Stimulated activated CD8-positive, alpha-beta memory T cell treated with anti-CD3 and anti-CD28 coated beads, Interleukin-7, amount 100 ng/mL, for 1 hour (primary cell): Measurements from ENCODE around the gene MARK3.

Experiments
- DNase-seq, 2 donors: peaks; one replicate each; pipeline ENCODE4 v3.0.0-alpha.2; 2020; ENCODE audit warnings: low read depth in 2 of 2

Gene MARK3

DNA sequence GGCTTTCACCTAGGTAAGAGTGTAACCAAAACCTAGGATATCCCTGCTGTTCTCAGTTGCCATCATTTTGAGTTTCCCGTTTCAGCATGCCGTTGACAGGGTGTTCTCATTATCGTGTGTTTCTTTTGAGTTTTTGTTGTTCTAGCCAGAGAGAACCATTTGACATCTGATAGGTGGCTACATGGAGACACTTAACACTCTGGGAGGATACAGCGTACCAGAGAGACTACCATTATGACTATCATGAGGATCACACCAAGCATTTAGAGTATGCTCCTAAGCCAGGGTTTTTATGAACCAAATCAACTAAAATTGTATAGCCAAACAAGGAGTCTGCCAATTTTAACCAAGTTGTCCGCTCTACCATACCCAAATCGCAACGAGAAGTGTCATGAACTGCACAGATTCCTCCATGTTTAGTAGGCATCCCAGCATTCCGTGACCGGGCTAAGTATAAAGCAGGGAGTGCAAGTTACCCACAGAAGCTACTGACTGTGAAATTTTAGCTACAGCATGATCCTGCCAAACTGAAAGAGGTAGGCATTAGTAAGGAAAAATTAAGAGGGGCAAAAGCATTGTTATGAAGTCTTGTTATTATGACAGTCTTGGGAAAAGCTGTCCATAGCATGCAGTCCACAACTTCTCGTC is 48.8 kb downstream of the MARK3 start:
- no peak for DNase-seq

DNA sequence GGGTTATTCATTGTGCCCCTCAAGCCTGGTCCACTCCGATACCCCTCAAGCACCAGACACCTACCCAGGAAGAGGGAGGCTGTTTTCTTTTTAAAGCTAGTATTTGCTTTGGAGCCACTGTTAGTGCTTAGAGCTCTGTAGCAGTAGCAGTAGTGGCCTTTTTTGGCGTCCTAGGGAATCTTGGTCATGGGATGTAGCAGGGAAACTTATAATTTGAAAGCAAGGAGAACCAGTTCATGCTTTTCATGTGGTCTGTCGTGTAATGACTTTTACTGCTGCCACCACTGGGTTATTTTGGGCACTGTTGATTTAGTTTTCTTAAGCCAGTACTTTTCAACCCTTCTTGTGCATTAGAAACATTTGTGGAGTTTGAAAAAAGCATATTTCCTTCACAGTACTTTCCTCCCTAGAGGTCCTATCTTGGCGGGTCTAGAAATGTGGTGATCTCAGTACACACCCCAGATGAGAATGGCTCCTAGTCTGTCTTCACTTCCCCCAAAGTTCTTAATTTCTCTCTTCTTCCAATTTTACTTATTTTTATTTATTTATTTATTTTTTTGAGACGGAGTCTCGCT is 49.7 kb downstream of the MARK3 start:
- DNase-seq, result no peak

DNA sequence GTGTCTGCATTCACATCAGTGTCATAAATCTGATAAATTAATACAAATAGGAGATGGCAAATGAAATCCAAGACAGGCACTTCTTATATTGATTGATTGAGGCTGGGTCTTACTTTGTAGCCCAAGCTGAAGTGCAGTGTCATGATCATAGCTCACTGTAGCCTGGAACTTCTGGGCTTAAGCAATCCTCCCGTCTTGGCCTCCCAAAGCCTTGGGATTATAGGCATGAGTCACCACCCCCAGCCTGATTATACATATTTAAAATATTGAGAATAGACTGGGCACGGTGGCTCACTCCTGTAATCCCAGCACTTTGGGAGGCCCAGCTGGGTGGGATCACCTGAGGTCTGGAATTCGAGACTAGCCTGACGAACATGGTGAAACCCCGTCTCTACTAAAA is 51.3 kb downstream of the MARK3 start:
- DNase-seq, result no peak

DNA sequence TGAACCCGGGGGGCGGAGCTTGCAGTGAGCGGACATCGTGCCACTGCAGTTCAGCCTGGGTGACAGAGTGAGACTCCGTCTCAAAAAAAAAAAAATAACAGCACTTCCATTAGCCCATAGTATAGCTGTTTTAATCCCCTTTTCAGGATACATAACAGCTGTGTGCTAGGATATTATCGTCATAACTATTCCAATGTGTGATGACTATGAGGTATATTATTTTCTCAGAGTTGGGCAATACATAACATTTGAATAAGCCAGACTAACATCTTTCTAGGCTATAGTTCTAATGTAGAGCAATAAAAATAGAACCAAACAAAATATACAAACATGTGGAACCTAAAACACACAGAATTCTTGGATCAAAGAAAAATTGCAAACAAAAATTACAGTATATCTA is 57.1 kb downstream of the MARK3 start:
- DNase-seq, result no peak

DNA sequence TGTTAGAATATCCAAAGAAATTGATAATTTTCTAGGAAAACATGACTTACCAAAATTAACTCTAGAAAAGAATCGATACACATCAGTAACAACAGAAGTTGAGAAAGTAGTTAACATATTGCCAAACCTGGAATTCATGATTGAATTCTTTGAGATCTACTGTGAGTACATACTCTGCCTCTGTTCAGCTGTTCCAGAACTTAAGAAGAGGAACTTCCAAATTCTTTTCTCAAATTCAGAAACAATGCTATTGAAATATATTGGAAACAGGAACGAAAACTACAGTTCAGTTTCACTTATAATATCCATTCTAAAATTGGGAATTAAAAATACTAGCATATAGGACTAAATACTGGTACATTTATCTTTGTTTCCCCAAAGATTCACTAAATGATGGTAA is 57.9 kb downstream of the MARK3 start:
- DNase-seq, result no peak

DNA sequence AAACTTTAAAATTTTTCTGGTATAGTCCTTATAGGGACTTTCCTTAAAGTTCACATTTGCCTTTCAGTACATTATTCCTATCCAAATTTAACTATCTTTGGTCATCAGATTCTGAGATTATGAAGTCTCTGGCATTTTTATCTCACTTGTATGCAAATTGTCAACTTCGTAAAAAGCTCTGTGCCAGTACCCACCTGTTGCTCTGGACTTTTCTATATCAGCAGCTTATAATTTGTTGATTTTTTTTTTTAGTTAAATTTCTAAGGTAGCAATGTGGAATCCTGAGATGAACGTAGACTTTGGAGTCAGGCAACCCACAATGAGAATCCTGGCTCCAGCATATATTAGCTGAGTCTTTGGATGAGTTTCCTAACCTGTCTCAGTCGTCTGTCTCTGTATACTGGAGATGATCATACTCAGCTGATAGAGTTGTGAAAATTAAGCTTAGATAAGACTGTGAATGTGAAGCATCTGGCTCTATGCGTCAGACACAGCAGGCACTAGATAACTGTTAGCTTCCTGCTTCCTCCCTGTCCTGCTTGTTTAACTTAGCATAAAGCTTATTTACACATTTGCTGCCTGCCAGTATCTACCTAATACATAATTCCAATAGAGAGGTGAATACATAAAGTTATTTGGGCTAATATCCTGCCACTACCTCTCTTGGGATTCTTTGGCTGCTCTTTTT is 59.8 kb downstream of the MARK3 start:
- DNase-seq, result no peak

DNA sequence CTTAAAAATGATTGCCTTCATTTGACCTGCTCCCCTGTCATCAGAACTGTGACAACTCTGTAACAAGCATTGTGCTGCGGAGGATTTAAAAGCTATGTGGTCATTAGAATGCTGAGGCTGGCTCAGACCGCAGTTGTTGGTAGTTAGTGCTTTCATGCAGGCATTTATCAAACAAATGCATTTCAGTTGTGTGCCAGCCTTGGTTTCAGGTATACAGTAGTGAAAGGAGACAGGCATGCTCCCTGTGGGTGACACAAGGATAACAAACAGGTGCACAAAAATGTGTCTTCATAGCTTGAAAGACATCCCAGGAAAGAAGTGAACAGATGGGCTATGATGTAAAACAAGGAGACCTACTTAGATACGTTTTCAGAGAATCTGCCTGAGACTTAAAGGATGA is 60.6 kb downstream of the MARK3 start:
- no peak for DNase-seq

DNA sequence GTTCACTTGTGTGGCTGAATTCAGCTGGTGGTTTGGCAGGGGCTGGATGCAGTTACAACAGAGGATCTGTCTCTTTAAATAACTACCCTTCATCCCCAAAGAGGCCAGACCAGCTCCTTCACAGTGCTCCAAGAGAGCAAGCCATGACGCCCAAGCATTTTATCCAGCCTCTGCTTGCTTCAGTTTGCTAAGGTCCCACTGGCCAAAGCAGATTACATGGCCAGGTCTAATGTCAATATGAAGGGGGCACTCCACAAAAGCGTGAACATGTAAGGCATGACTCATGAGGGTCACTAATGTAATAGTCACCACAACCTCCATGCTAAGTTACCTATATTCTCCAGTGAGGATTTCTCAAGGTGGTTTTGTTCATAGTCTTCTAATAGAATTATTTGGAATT is 62.9 kb downstream of the MARK3 start:
- DNase-seq, result no peak

DNA sequence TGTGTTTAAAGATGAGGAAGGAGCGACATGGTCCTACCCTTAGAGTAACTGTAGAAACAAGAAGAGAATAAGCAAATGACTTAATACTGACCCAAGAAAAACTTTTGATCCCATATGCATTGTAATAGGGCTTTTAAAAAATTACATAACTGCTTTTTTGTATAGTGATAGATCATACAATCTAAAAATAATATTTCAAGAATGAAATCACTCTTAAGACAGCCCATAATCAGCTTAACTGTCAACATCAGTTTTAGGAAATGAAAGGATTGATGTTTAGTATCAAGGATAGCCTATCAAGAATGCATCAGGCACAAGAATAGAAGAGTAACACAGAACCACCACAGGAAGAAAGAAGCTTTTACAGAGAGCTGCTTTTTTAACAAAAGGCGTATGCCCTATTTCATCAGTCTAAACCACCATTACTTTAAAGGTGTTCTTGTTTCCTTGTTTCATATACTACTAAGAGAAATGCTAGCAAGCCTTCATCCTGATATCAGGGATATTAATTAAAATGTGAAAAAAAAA is 64.5 kb downstream of the MARK3 start:
- no peak for DNase-seq

DNA sequence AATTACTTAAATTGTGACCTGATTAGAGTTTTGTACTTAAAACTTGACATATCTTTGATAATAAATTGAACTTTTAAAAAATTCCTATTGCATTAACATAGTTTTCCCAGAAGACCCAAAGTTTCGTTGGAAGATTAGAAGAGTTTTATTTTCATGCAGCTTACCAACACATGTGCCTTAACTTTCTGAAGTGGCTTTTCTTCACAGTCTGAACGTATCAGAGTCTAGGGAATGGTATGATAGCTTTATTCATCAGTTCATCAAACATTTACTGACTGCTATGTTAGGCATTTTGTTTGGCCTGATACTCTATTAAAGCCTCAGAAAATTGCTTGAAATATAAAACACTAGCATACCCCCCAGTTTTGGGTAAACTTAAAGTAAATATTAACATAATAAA is 65.2 kb downstream of the MARK3 start:
- DNase-seq, result no peak

DNA sequence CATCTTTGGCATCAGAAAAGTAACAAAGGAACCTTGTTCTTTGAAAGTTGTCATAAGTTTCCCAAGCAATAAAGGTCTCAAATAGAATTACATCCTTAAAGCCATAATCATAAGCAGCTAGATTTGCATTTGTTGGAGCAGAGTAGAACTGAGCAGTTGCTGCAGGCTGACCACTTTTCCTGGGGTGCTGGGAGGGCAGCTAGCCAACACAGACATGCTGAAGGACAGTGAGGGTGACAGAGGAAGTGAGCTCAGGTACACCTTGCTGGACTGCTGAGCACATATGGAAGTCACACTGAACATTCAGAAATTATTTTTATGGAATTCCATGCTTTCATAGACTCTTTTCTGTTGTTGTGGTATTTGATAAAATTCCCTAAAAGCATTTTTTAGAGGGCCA is 66.2 kb downstream of the MARK3 start:
- DNase-seq, result no peak

DNA sequence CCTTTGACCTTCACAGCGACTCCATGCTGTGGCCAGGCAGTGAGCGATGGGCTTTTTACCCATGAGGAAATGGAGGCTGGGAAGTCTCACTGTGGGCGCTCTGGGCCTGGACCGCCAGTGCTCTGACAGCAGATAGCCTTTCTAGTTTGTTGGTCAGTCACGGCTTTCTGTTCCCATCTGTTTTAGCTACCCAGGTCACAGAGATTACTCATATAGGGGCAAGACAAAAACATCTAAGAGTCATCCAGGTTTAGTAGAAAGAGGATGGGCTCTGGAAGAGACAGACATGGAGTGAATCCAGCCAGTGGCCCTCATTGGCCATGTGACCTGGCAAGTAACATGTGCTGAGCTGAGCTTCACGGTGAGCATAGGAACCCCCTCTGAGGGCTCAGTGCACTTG is 68.6 kb downstream of the MARK3 start:
- no peak for DNase-seq

DNA sequence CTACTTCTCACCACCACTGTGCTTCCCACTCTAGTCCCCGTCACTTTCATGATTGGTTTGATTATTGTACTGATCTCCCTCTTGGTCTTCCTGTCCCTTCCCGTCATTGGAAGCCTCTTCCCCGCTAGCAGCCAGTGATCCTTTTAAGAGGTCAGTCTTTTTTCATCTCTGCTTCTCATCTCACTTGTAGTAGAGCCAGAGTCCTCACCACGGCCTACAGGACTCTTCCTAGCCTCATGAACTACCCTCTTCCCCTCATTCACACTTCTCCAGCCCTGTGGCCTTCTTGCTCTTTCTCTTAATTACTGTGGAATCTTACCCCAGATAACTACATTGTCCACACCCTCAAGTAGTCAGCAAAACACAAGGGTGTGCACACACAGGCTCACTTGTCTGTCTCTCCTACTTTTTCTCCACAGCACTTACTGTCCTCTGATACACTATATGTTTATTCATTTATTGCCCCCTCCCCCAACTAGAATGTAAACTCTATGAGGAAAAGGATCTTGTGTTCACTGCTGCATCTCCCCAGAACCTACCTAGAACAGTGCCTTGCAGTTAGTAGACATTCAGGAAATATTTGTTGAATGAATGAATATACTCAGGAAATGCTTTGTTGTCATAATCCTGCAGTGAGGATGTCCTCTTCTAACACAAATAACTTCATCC is 71.1 kb downstream of the MARK3 start:
- no peak for DNase-seq

DNA sequence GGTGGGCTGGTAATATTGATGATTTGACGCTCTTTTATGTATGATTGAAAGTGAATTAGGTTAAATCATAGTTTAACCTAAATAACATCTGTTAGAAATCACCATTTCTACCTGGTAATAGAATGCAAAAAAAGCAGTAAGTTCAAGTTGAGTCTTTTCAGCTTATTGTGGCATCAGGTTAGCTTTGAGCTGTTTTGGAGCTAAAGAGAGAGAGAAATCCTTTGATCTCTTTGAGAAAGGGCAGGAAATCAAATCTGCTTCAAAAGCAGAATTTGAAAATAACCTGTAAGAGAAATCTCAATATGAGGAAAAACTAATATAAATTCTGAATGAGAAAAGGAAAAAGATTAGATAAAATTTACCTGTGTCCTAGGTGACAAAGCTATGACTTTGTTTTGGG is 75.2 kb downstream of the MARK3 start:
- no peak for DNase-seq

DNA sequence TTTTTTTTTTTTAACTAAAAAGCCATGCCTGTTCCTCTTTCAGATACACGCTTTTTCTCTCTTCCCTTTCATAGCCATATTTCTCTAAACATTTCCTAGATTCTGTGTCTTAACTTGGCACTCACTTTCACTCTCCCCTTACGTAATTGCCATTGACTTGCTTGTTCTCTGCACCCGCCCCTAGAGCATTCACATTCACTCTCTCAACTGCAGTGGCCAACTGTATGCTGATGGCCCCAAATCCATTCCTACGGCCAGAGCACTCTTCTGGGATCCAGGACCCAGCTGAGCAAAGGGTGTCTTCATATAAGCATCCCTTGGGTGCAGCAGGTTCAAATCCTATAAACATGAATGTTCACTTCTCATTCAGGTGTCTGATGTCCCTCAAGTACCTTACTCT is 77.9 kb downstream of the MARK3 start:
- no peak for DNase-seq

DNA sequence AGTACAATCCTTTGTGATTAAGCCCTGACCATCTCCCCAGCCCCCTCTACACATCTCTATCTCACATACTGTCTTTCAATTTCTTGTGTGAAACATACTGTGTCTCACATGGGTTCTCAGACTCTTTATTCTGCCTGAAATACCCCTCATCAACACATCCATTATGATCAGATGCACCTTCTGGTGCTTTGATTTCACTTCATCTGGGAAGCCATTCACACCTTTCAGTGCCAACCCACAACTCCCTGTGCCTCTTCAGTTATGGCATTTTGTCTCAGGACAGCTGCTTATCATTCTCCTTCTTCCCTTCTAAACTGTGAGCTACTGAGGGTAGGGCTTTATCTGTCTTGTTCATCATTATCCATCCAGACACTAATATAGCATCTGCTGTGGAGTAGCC is 78.6 kb downstream of the MARK3 start:
- no peak for DNase-seq

DNA sequence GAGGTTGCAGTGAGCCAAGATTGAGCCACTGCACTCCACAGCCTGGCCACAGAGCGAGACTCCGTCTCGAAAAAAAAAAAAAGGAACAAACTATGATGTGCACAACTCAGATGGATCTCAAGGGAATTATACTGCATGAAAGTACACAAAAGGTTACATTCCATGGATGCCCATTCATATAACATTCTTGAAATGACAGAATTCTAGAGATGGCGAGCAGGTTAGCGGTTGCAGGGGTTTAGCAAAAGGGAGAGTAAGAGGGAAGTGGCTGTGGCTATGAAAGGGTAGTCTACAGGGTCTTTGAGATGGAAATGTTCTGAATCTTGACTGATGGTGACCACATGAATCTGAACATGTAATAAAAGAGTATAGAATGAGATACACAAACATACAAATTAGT is 87.7 kb downstream of the MARK3 start:
- no peak for DNase-seq

DNA sequence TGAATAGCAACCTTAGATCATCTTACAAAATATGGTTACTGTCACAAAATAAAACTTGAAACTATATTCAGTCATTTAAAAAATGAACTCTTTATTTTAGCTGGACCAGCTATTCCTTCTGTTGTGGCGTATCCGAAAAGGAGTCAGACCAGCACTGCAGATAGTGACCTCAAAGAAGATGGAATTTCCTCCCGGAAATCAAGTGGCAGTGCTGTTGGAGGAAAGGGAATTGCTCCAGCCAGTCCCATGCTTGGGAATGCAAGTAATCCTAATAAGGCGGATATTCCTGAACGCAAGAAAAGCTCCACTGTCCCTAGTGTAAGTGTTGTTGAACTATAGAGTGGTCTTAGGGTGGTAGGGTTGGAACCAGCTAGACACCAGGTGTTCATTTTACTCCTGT is 89.7 kb downstream of the MARK3 start:
- DNase-seq, result no peak

DNA sequence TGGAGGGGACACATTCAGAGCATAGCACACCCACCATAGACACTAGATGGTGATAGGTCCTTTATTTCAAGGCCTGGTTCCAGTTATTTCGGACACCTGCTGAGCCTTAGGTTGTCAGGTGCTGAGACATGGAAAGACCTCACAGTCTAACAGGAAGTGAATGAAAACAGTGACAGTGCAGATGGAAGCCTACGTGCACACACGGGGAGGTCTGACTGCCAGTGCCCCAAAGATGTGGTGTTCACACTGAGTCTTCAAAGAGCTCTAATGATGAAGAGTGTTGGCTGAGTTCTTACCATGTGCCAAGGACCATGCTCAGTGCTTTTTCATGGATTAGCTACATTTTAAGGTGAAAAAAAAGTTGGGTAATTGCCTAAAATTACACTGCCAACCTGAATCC is 90.8 kb downstream of the MARK3 start:
- DNase-seq, result no peak

DNA sequence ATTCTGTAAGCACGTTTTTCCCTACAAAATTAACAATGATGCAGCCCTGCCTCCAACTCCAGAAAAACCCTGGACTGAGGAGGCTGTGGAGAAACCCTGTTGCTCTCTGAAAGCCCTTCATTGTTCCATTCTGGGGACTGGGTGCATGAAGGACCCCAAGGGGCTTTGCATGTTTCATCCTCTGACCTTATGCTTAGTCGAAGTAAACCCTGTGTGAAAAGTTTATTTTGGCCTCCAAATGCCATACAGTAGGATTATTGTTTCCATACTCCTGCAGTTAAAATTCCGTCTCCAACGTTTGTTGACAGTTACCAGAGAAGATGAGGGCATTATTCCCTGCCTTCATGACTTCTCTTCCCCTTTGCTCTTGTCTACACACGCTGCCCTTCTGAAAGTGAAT is 91.4 kb downstream of the MARK3 start:
- no peak for DNase-seq

DNA sequence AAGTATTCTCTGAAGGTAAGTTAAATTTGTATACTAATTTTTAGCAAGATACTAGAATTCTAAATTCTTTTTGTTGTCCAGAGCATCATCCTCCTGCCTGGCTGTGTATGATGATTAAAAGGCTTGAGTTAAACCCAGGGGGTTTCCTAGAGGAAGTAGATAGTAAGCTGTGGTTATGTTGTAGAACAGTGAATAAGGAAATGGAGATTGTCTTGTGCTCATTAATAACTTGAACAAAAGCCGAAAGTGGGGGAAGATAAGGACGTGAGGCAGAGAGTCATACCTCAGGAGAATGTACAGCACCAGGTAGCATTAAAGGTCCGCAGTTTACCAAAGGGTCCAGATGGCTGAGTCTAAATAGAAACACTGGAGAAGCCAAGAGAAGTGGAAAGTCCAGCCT is 95.4 kb downstream of the MARK3 start:
- DNase-seq, result no peak

DNA sequence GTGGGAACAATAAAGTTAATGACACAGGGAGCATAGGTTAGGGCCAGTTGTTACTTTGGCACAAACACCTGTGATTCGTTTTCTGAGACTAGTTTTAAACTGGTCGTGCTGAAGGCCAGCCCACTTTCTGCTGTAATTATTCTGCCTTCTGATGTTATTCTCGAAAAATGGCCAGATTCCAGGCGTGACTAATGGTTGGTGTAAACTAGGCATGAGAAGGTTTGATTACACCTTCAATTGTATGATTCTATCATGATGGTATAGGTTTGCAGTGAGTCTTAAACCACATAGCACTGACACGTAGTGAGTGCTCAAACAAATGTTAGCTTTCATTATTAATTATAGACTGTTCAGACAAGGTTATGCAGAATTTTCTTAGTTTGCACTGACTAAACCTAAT is 98.4 kb downstream of the MARK3 start:
- DNase-seq, result no peak

DNA sequence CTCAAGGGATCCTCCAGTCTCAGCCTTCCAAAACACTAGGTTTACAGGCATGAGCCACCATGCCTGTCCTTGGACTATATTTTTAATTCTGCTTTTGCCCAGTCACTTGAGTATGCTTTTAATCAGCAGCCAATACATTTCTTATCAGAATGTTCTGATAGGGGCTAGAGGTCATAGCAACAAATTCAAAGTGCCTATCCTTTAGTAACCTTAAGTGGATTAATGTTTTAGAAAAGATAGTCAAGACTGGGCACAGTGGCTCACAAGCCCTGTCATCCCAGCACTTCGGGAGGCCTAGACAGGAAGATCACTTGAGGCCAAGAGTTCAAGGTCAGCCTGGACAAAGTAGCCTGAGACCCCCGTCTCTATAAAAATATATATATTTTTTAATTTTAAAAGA is 100.3 kb downstream of the MARK3 start:
- no peak for DNase-seq
